Activated CD8-positive, alpha-beta memory T cell treated with anti-CD3 and anti-CD28 coated beads, Interleukin-2, amount 50 U/mL, for 4 hours (primary cell): ENCODE data around the gene CCDC188.

ENCODE experiments used
- DNase-seq: peaks from one replicate; pipeline ENCODE4 v3.0.0-alpha.2; 2020

Gene CCDC188

DNA sequence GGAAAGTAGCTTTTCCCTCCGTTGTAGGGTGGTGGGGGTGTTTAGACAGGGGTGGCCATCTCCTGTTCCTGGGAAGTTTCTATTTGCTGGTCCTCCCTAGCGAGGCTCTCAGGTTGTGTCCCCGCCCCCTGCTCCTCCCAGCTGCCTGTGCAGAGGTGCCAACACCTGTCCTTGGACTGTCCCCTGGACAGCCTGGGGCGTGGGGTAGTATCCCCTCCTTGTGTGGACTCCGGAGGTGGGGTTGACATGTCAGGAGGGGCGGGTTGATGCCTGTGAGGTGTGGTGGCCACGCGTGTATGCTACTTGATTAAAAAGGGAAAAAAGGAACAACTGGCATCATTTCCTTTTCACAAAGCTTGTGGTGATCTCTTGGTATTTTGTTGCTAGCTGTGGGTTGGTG lies 49.2 kb downstream of the CCDC188 start:
- no peak for DNase-seq

DNA sequence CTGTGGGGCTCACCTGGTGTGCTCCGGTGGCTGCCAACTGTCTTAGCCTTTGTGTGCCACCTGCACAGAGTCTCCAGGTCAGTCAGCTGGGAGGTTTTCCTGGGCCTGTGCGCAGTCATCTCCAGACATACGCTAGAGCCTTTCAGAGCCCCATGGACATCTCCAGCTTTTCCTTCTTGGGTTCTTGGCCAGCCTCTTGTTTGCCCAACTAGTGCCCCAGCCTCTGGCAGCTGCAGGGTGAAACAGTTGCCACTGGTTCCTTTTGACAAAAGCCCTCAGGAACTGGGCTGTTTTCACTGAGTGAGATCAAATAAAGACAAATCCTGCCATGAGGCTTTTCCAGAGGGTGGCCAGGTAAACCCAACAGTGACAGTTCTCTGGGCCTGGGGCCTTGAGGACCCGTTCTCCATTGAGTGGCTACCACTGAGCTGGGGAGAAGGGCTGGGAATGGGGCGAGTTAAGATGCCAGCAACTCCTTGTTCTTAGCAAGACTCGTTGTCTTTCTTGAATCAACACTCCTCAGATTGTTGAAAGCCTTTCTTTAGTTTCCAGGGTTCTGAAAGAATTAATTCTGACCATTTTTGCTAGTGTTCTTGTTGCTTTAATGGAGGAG lies 51.6 kb downstream of the CCDC188 start:
- no peak for DNase-seq
